Right lung (tissue), 5 donors: ENCODE data around the gene EZR. TPM values are rescaled to one million over a fixed set of nuclear protein-coding genes. Genes with fewer than 3 reads are reported as not detected.
"Not testable (repeated sequence)": the region's sequence is repeated elsewhere in the genome, so short reads cannot be mapped to it uniquely, and the experiment has no call there.

Experiments
- DNase-seq, 2 donors: peaks; one replicate each; pipeline ENCODE4 v3.0.0-alpha.2; 2013
- polyA plus RNA-seq, 5 donors: library from polyadenylated mRNA; unstranded; fragments of 120-200 nt; gene quantifications; one replicate each; pipeline versions ENCODE4 v1.2.1 to v1.2.3, GENCODE V29; 2013; ENCODE audit warnings: inconsistent platforms in 1 of 5, low replicate concordance in 1 of 5; ENCODE audit not compliant: insufficient read length in 5 of 5, insufficient read depth in 1 of 5

EZR gene
- polyA plus RNA-seq, 5 donors = 143 to 172 (median 149) TPM

DNA sequence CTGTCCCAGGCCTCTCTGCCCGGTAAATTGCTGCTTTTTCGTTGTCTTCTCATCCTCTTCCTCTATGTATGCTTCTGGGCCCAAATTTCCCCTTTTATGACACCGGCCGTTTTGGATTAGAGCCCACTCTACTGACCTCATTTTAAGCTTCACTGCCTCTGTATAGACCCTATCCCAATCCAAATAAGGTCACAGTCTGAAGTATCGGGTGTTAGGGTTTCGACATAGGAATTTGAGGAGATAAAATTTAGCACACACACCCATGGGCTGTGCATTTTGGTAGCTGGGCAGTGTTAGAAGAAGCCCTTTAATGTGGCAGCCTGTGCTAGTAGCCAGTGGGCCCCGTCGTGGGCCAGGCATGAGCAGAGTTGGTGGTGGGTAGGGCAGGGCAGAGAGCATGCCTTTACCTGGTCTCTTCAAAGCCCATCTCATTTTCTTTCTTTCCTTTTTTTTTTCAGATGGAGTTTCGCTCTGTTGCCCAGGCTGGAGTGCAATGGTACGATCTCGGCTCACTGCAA is 27.9 kb upstream of the EZR start:
- DNase-seq = no peak

- no peak for DNase-seq
Observed at GRCh38 chr6:158843751-158844683, 24.8 kb upstream of the EZR start.

GRCh38 chr6:158841358-158841757 is 22.2 kb upstream of the EZR start:
- DNase-seq = no peak

GRCh38 chr6:158840465-158840864 is 21.3 kb upstream of the EZR start:
- no peak for DNase-seq

DNA sequence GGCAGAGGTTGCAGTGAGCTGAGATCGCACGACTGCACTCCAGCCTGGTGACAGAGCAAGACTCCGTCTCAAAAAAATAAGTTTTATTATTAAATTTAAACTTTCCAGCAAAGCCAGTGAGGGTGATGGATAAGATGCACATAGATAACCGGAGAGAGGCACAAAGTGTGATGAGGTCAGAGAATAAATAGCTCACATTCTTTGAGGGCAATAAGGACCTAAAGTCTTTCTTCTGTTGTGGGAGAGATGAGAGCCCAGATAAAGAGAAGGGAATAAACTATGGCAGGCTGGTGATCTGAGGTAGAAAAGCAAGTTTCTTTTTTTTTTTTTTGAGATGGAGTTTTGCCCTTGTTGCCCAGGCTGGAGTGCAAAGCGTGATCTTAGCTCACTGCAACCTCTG is 20.6 kb upstream of the EZR start:
- DNase-seq = no peak

- DNase-seq = not testable (repeated sequence)
Observed at GRCh38 chr6:158838790-158839189, 19.6 kb upstream of the EZR start.

DNA sequence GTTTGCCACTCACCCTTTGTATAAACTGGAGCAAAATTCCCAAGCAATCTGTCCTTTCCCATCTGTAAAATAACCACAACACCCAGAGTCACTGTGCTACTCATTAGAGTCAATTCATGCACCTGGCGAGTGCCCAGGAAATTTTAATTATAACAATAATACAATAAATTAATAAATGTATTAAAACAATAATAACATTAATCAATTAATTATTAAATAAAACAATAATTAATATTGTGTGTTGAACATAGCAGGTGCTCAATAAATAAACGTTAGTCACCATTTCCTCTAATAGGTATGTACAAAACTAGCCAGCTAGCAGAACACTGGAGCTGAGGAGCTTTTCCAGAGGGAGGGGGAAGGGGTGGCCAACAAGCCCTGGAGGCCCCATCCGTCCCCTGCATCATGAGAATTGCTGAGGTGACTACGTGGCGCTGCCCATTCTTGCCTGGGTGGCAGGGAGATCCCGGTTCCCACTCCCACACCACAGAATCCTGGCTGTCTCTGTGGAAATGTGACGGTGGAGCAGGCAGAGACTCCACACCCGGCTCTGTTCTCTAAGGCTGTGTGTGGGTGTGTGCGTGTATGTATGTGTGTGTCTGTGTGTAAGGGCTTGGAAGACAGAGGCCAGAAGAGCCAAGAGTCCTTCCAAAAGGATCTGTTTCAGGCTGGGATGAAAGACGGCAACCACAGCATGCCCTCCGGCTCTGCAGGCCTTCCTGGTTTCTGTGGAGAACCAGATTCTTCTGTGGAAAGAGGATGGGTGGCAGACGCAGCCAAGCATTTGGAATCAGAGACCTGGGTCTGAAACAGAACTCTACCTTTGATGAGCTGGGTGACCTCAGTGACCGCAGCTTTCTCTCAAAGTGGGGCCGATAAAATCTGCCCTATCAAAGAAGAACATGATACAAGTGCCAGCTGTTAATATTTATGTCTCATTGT is 18.8 kb upstream of the EZR start:
- no peak for DNase-seq

DNA sequence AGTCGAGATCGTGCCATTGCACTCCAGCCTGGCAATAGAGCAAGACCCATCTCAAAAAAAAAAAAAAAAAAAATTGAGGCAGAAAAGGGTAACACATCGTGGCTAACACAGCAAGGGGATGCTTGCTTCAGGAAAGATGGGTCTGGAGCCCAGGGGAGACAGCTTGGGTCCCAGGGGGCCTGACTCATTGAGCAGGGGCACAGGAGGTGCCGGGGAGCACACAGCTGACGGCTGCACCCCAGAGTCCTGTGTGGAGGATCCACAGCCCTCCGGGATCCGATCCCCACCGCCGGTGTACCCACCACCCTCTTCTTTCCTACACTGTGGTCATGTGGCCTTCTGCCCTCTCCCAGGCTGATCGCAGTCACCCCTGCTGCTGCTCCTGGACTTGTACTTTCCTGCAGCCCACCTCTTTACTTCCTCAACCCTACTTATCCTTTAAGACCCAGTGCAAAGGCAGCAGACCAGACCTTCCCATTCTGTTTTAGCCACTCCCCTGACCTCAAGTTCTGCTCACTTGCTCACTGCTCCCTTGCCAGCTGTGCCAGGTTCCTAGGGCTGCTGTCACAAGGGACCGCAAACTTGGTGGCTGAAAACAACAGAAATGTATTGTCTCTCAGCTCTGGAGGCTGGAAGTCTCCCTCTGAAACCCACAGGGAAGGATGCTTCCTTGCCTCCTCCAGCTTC is 17.6 kb upstream of the EZR start:
- no peak for DNase-seq

- peak; percentile 75 to 85 for DNase-seq
Observed at GRCh38 chr6:158835616-158836221, 16.6 kb upstream of the EZR start.

DNA sequence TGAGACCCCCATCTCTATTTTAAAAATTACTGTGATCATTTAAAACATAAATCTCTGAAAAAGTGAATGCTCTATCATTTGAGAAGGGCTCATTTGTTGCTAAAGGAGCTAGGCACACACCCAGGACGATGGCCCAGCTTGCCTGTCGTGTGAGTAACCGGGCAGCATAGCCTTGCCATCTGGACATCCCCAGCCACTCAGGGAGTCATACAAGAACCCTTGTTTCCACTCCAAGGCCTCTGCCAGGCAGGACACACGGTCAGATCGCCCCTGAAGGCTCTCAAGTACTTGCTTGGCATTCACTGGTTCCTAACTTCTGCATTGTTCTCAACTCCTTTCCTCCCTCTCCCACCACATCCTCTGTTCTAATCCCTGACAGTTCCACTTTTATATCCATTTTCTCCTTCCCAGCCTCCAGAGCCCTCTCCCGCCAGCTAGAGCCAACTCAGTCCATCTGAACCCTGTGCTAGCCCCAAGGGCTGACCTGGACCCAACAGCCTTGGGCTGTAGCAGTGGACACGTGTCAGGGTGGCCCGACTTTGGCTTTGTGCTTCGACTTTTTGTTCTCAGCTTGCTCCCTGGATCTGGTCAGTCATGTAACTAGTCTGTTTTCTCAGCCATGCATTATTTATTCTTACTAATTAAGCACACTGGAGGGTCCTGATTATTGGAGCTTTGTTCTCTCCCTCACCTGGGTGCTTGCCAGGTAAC is 15.7 kb upstream of the EZR start:
- DNase-seq = no peak

DNA sequence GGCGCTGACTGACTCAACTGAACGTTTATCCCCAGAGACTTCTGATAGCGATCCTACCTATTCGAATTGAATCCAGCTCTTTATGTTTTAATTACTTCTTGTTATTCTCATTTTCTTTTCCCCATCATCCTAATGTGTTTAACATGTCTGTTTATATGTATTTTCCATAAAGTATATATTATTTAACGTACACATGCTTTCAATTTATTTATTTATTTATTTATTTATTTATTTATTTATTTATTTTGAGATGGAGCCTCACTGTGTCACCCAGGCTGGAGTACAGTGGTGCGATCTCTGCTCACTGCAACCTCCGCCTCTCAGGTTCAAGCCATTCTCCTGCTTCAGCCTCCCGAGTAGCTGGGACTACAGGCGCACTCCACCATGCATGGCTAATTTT is 13.6 kb upstream of the EZR start:
- DNase-seq = not testable (repeated sequence)

DNA sequence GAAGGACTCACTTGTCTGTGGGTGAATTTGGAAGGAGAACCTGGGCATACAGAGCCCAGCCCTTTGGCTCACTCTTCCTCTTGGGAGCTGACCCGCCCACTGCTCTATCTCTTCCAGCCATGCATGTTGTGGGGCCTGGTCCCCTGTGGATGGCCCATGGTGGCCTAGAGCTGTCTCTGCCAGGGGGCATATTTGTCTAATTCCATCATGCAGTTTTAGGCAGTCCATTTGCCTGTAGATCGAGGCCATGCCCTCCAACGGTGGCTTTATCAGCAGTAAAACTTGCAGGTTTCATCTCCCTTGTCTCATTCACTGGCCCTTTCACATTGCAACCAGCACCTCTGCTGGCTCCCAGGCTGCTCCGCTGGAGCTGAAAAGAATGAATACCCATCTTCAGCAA is 12.9 kb upstream of the EZR start:
- no peak for DNase-seq

DNA sequence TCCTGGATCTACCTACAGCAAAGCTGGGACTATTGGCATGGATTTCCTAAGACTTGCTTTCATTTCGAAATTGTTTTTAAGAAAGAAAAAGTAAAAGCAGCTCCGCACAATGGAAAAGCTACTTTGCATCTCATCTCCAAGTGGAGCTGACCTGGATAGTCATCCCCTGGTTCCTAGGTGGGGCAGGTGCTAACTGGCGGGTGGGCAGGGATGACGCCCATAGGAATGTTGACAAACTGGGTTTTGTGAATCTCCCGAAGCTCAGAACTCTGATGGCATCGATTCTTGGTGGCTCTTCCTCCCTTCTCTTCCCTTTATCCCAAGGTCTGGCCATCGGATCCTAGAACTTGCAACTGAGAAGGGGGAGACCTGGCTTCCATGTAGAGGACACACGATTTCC is 12.4 kb upstream of the EZR start:
- no peak for DNase-seq

GRCh38 chr6:158830736-158831135 is 11.6 kb upstream of the EZR start:
- no peak for DNase-seq

DNA sequence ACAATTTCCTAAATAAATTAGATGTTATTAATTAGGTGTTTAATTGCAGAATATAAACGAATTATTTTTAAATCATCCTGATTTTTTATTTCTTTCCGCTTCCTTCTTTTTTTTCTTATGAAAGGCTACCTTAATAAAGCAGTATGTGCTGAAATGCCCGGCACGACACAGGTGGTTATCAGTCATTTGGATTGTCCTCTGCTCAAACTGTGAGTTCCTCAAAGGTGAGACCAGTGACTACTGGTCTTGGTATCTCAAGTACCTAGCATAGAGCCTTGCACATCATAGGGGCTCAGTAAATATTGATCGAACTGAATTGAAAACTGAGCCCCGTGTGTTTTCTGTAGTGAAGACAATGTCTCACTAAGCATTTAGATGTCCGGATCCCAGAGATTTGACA is 9.6 kb upstream of the EZR start:
- DNase-seq = no peak

DNA sequence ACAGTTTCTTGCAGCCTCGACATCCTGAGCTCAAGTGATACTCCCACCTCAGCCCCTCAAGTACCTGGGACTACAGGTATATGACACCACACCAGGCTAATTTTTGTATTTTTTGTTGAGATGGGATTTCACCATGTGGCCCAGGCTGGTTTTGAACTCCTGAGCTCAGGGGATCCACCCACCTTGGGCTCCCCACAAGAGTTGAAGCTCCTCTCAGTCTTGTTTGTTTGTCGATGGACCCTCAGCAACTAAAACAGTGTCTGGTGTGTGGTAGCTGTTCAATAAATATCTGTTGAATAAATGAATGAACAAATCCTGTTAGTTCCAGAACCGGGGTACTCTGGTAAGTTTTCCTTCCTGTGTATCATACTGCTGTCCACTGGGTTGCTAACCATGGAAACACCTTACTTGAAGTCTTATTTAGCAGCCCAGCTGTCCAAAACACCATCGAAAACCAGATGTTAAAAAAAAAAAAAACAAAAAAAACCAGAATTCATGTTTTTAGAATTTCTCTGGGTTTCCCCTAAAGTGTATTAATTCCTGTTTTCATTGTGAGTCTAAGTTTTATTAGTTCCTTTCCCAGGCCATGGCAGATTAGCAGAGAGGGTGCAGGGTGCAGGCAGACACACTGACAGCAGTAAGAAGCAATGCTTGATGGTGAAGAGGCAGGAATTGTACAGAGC is 7.8 kb upstream of the EZR start:
- no peak for DNase-seq

DNA sequence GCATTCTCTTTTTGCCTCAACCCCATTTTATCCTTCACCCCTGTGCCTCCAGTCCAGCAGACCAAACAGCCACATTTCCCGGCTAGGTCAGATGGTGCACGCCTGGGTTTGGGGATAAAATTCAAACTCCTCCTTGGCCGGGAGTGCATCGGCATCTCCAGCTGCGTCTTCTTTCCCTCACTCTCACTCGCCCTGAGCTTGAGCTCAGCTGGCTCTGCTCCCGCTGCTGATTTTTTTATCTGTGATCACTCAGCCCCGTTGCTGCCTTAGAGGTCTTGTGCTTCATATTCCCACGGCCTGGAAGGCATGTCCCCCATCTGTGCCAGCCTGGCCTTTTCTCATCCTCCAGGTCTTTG is 6.8 kb upstream of the EZR start:
- DNase-seq = peak; percentile 92 to 93

- no peak for DNase-seq
Observed at GRCh38 chr6:158825038-158825950, 6.1 kb upstream of the EZR start.

- not testable (repeated sequence) for DNase-seq
Observed at GRCh38 chr6:158823616-158824015, 4.4 kb upstream of the EZR start.
